22Rv1 (cell line): Measurements from ENCODE around the gene CAMSAP2.

Source experiments
- ZFX ChIP-seq: fragments of 450-650 bp; IDR thresholded peaks from 2 replicates; pipeline ENCODE4 v1.6.1; 2017; ENCODE audit warnings: antibody characterized with exemption, borderline replicate concordance
- TF ChIP-seq, protein P1 (sequence below): fragments of 450-650 bp; IDR thresholded peaks from 2 replicates; pipeline ENCODE4 v1.5.1; 2017; ENCODE audit warnings: mild to moderate bottlenecking

DNA sequence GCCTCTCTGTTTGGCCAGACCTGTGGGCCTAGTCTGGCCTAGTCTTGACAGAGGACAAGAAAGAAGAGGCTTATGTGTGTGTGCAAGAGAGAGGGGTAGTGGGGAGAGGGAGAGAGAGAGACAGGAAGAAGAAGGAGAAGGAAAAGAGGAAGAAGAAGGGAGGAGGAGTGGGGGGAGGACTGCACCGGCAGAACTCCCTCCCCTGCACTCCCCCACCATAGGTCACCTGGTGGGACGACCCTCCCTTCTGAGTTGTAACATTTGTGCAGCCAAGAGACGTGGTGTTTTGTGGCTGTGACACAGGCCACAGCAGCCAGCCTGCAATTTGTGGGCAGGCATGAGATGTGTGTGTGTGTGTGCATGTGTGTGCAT lies 160.3 kb downstream of the CAMSAP2 start:
- TF ChIP-seq, protein P1, sequence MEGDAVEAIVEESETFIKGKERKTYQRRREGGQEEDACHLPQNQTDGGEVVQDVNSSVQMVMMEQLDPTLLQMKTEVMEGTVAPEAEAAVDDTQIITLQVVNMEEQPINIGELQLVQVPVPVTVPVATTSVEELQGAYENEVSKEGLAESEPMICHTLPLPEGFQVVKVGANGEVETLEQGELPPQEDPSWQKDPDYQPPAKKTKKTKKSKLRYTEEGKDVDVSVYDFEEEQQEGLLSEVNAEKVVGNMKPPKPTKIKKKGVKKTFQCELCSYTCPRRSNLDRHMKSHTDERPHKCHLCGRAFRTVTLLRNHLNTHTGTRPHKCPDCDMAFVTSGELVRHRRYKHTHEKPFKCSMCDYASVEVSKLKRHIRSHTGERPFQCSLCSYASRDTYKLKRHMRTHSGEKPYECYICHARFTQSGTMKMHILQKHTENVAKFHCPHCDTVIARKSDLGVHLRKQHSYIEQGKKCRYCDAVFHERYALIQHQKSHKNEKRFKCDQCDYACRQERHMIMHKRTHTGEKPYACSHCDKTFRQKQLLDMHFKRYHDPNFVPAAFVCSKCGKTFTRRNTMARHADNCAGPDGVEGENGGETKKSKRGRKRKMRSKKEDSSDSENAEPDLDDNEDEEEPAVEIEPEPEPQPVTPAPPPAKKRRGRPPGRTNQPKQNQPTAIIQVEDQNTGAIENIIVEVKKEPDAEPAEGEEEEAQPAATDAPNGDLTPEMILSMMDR = no peak
- TF ChIP-seq ZFX = no peak
